Posterior cingulate gyrus (tissue), 11 donors: Measurements from ENCODE around the gene MAST3.
A peak's percentile ranks its signal among the peaks of the same experiment; 100 is the strongest.

ENCODE experiments used
- DNase-seq, 10 donors: peaks; one replicate each; pipeline versions ENCODE4 v3.0.0 to v3.0.0-alpha.2; 2020 to 2021; ENCODE audit warnings: mixed read lengths in 3 of 10
- intact Hi-C: fragments of 100-400 bp; cut with DNase I; formaldehyde crosslinking; loops from one replicate; pipeline ENCODE4 v1.15.1; 2023

The MAST3 gene

DNA sequence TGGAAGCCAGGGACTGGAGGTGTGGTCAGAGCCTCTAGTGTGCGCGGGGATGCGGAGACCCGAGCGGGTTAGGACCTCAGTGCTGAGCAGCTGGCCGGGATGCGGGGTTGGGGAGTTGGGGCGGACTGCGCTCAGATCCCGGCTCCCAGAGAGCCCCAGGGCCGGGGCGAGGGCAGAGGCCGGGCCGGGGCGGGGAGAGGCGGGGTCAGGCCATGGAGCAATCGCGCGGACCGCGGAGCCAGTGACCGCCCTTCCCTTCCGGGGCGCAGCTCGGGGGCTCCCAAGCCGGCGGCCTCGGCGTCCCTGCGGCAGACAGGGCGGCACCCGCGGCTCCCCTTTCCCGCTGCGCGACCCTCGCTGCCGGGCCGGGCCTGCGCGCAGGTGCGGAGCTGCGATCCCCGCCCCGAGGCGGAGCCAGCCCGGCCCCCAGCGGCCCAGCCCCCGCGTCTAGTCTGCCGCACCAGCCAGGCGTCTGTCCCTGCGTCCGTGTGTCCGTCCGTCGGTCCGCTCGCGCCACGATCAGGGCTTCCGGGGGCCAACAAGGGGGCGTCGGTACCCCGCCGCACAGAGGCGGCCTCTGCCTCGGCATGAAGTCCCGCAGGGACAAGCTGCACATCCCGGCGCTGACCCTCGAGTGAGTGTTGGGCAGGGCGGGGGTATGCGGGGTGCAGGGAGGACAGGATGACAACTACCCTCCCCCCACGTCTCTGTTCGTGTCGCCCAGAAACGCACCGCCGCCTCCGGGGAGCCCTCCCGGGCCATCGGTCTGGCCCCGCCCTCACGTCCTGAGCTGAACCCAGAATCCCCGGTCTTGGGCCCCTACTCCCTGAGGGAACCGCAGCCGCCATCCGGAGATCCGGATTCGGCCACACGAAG, 12.4 kb downstream of the MAST3 start:
- DNase-seq = peak in 4 of 10 donors; percentile 28 to 91 (median 55)
- intact Hi-C loops = loop anchor here (5.0 kb wide), 1 partner anchor 142 kb away; no protein-coding TSS in a partner anchor

GRCh38 chr19:18110609-18111232, 13.1 kb downstream of the MAST3 start:
- DNase-seq = no peak
- intact Hi-C loops = loop anchor here (5.0 kb wide), 1 partner anchor 142 kb away; no protein-coding TSS in a partner anchor

DNA sequence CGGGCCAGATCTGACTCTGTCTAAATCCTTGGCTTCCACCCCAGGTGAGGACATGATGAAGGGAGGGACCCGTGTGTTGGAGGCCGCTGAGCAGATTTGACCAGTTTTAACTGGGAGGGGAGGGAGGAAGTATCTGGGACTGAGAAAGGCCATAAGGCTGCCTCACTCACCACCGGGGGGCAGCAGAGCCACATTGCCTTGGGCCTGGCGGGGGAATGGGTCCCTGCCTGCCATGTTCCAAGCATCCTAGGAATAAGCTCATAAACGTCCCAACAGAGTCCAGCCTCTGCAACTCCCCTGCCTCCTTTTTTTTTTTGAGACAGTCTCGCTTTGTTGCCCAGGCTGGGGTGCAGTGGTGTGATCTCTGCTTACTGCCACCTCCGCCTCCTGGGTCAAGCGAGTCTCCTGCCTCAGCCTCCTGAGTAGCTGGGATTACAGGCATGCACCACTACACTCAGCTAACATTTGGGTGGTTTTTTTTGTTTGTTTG, 15.5 kb downstream of the MAST3 start:
- intact Hi-C loops = loop anchor here (2.0 to 5.0 kb wide), 2 partner anchors 48 to 139 kb away; no protein-coding TSS in a partner anchor
- DNase-seq = peak; percentile 77 to 98 (median 90)

DNA sequence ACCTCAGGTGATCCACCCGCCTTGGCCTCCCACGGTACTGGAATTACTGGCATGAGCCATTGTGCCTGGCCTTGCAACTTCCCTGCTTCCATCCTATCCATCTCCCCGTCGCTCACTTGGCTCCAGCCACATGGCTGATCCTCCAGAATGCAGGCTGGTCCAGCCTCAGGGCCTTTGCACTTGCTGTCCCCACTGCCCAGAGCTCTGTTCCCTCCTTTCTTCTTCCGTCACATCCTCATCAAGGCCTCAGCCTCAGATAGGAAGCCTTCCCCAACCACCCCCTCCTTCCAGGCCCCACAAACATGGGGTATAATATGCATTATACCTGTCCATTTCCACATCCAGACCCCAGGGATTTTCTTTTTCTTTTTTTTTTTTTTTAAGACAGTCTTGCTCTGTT, 16.2 kb downstream of the MAST3 start:
- intact Hi-C loops = loop anchor here (2.0 to 5.0 kb wide), 2 partner anchors 47 to 138 kb away; no protein-coding TSS in a partner anchor

DNA sequence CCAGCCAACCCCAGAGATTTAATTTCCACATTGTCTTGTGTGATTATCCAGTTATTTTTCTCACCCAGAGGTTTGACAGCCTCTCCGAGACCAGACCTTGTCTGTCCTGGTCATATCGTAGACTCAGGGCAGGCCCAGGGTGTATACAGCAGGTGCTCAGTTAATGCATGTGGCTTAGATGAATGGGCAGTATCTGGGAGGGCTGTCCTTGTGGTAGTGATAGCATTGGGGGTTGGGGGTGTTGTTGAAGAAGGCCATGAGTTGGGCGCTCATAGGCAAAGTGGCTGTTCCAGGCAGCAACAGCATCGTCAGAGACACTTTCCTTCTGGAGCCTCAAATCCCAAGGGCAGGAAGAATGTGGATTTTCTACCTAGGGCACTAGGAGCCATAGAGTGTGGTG, 16.9 kb downstream of the MAST3 start:
- intact Hi-C loops = loop anchor here (5.0 kb wide), 1 partner anchor 138 kb away; no protein-coding TSS in a partner anchor
- no peak for DNase-seq

More for the DNA sequence above, 16.2 kb downstream of the MAST3 start:
- no peak for DNase-seq

- intact Hi-C loops = no loop called here
- DNase-seq = no peak
Measured at GRCh38 chr19:18117364-18117691, 19.8 kb downstream of the MAST3 start.

GRCh38 chr19:18117692-18118378, 20.3 kb downstream of the MAST3 start:
- intact Hi-C loops = no loop called here
- DNase-seq = peak; percentile 78 to 99 (median 88)

DNA sequence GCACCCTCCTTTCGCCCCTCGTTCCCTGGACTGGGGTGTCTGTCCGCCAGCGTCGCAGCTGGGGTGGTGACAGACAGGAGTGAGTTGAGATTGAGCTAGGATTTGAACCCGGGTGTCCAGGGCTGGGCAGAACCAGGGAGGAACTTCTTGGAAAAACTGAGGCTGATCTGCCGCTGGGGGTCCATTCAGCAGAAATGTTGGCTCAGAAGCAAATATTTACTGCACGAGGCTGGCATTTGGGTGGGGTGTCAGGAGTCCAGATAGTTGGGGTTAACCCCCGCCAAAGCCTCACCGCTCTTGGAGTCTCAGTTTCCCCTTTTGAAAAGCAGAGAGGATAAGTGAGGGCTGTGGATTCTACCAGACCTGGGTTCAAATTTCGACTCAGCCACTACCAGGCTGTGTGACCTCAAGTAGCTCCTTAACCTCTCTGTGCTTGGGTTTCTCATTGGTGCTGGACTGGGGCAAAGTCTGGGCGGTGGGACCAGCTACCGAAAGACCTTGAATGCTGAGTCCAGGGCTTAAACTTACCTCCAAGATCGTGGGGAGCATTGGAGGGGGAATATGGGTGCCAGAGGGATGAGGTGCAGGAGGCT, 20.9 kb downstream of the MAST3 start:
- DNase-seq = no peak
- intact Hi-C loops = no loop called here

DNA sequence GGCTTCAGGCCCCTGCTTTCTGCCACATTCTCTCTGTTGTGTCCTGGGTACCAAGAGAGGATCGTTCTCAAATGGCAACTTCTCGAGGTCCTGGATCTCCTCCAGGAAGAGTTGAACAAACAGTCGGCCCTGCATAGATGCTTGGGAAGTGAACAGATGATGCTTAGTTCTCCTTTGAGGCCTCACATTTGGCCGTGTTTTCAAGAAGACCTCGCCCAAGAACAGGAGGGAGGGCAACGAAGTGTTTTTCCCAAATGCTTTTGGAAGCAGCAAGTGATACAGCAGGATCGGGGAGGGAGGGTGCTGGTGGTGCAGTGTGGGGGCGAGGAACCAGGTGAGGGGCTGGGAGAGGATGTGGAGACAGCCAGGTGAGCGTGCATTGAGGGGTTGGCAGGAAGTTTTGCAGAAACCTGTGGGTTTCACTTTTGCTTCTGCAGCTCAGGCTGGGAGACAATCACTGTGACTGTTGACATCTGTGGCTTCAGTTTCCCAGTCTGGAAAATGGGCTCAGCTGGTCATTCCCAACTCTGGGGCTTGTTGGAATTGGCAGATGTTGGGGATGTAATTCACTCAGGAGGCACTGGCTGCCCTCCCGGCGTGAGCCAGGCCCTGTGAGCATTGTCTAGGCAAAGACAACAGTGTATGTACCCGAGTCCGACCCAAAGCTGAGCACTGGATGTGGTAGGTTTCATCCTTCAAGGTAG, 21.6 kb downstream of the MAST3 start:
- intact Hi-C loops = no loop called here
- DNase-seq = peak in 1 of 10 donors; percentile 31

DNA sequence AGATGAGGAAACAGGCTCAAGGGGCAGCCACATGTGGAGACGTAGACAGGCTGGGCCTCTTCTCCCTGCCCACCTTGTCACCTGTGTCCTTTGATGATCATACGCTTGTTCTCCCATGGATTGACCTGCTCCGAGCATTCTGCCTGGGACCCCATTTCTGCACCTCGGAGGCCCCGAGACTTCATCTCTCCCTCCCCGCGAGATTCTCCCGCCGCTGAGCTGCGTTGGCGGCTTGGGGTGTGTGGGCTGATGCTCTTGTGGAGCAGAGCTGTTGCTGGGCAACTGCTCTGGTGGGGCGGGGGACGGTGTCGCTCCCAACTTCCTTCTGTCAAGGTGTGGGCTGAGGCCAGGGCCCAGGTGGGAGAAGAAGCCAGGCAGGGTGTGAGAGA, 22.1 kb downstream of the MAST3 start:
- peak in 9 of 10 donors; percentile 28 to 95 (median 72) for DNase-seq
- intact Hi-C loops = no loop called here

DNA sequence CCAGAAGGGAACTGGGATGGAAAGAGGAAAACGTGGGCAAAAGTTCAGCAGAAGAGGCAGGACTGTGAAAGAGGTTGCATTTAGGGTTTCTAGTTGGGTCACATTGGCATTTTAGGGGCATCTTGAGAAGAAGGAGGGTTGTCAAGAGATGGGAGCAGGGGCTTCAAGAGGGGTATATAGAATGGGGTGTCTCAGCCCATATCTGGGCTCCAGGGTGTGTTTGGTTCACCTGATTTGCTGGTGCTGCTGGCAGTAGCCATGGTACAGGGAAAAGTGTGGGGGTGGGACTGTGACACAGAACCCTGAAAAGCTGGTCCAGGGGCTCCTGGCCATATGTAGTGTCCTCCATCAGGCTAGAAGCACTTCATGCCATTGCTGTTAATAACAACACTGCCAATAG, 22.5 kb downstream of the MAST3 start:
- no peak for DNase-seq
- intact Hi-C loops = no loop called here

- DNase-seq = no peak
- intact Hi-C loops = no loop called here
Measured at GRCh38 chr19:18121166-18121565, 23.6 kb downstream of the MAST3 start.

DNA sequence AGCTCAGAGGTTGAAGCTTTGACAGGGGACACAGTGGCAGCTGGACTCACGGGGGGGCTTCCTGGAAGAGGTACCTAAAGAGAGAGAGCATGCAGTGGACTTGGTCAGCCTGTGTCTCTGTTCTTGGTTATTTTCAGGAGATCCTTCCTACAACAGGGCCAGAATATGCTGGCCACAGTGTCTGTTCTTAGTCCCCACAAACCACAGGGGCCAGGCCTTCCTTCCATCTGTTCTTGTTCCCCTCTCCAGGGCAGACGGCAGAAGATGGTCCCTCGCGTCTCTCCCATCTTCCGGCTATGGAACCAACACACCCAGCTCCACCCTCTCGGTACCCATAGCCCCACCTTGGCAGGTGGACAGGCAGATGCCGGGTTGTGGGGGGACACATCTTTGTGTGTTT, 24.8 kb downstream of the MAST3 start:
- DNase-seq = no peak

DNA sequence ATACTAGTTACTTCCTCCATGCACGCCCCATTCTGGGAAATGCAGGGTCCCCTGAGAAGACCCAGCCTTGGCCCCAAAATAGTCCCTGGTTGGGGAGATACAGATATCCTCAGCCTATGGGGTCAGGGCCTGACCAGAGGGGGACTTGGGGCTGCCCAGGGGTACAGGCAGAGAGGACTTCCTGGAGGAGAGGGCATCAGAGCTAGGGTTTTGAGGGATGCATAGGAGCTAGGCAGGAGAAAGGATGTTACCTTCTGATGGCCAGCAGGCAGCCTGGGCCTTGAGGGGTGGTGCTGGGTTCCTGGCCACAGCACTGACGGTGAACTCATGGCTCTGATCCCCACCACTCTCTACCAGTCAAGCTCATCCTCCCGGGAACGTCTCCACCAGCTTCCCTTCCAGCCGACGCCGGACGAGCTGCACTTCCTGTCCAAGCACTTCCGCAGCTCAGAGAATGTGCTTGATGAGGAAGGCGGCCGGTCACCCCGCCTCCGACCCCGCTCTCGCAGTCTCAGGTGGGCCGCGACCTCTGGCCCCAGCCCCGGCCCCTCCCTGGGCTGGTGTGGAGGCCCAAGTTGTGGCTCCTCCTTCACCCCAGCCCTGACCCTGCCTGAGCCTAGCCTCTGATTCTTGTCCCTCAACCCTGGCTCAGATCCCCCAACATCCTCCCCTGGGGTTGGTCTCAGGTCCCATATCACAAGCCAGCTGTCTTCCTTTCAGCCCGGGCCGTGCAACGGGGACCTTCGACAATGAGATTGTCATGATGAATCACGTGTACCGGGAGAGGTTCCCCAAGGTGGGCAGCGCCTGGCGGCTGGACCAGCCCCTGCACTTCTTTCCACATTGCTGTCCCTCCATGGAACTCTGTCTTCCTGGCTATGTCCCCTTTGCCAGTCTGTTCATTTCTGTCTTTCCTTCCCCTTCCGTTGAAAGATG, 25.6 kb downstream of the MAST3 start:
- intact Hi-C loops = no loop called here
- DNase-seq = no peak

More for the DNA sequence above, 24.8 kb downstream of the MAST3 start:
- intact Hi-C loops = no loop called here

DNA sequence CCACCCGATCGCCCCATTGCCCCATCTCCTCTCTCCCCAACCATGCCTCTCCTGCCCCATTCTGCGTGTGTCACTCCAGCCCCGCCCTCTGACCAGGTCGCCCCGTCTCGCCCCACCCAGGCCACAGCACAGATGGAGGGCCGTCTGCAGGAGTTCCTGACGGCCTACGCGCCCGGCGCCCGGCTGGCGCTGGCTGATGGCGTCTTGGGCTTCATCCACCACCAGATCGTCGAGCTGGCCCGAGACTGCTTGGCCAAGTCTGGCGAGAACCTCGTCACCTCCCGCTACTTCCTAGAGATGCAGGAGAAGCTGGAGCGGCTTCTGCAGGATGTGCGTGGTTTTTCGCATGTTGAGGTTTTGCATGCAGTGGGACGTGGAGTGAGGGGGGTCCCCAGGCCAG, 26.2 kb downstream of the MAST3 start:
- intact Hi-C loops = no loop called here

DNA sequence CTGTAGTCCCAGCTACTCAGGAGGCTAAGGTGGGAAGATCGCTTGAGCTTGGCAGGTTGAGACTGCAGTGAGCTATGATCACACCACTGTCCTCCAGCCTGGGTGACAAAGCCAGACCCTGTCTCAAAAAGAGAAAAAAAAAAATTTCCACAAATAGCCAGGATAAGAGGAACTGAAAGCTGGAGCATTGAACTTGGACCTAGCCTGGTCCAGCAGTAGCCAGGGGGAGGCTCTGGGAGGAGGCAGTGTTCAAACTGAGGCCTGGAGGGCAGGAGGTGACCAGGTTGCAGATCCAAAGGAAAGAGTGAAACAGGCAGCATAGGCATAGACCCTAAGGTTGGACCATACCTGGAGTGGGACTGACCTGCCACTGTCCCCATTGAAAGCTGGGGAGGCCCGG, 28.5 kb downstream of the MAST3 start:
- DNase-seq = peak in 1 of 10 donors; percentile 61
- intact Hi-C loops = no loop called here

More for the DNA sequence above, 26.2 kb downstream of the MAST3 start:
- peak in 7 of 10 donors; percentile 40 to 92 (median 57) for DNase-seq

GRCh38 chr19:18128044-18128443, 30.5 kb downstream of the MAST3 start:
- intact Hi-C loops = no loop called here
- DNase-seq = no peak

DNA sequence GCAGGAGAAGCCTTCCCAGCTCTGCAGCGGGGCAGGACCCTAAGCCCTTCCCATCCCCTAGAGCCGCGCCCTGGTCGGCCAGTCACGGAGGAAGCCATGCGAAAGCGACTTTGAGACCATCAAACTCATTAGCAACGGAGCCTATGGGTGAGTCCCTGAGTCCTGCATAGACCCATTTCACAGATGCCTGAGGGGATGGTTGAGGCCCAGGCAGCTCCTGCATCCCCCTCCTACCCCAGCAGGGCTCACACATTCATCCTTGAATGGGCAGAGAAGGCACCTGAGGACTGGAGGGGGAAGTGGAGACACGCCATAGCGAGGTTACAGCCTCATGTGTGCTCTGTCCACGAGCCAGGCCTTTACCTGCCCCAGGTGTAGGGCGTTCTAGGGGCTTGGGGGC, 31.2 kb downstream of the MAST3 start:
- intact Hi-C loops = no loop called here
- no peak for DNase-seq
